Measurements from ENCODE around the gene NUCB1.

The NUCB1 gene

GRCh38 chr19:48970139-48970766 is 70.1 kb downstream of the NUCB1 start:
- TF ChIP-seq CTCF (IDR thresholded peaks at IDR 0.05): no peak
- H3K4me1 ChIP-seq: peaks cover 15% of the 10 kb centered on the region
- no peak overlapping the region for H3K4me2 ChIP-seq (ENCODE audit: low read length)
- H2AFZ ChIP-seq: no peak overlapping the region
- H3K79me2 ChIP-seq: peaks cover 5% of the 10 kb centered on the region
- H3K4me3 ChIP-seq (ENCODE audit: low read depth, low read length): no peak overlapping the region
- H3K36me3 ChIP-seq (ENCODE audit: control insufficient read depth, insufficient read depth, low read length): no peaks in the 10 kb centered on the region
- H3K9me3 ChIP-seq (ENCODE audit: control insufficient read depth, low read length): no peaks in the 10 kb centered on the region
- H3K27ac ChIP-seq: no peak overlapping the region
- H3K27me3 ChIP-seq (ENCODE audit: control insufficient read depth, insufficient read depth, low read length): no peaks in the 10 kb centered on the region
- H3K9ac ChIP-seq: no peak overlapping the region

- Histone ChIP-seq H2AFZ (no peak overlapping the region), H3K27ac (no peak overlapping the region), H3K9ac (no peak overlapping the region), H3K4me2 (ENCODE audit: low read length) (no peak overlapping the region), H3K4me3 (ENCODE audit: low read depth, low read length) (no peak overlapping the region), H3K79me2 (peaks cover 1% of the 10 kb centered on the region), H3K4me1 (peaks cover 15% of the 10 kb centered on the region), H3K9me3 (ENCODE audit: control insufficient read depth, low read length) (no peaks in the 10 kb centered on the region), H3K27me3 (ENCODE audit: control insufficient read depth, insufficient read depth, low read length) (no peaks in the 10 kb centered on the region), H3K36me3 (ENCODE audit: control insufficient read depth, insufficient read depth, low read length) (no peaks in the 10 kb centered on the region)
- TF ChIP-seq CTCF (IDR thresholded peaks at IDR 0.05): peak; percentile 87
These were observed 70.8 kb downstream of the NUCB1 start for GRCh38 chr19:48970923-48971395.
